Vagina (tissue), 2 donors: ENCODE results near the gene FGFR3. TPM values are rescaled to one million over a fixed set of nuclear protein-coding genes. Genes with fewer than 3 reads are reported as not detected.
A peak's percentile ranks its signal among the peaks of the same experiment; 100 is the strongest.

ENCODE experiments used
- DNase-seq, 2 donors: peaks; one replicate each; pipeline ENCODE4 v3.0.0-alpha.2; 2017; ENCODE audit errors: extremely low spot score in 2 of 2
- H3K27ac ChIP-seq: fragments of 200-600 bp; sonication (generic); one replicate; pipeline ENCODE4 v1.5.1; 2019
- H3K27me3 ChIP-seq: fragments of 200-600 bp; sonication (generic); one replicate; pipeline ENCODE4 v1.5.1; 2019
- H3K36me3 ChIP-seq, 2 donors: fragments of 200-600 bp; sonication (generic); one replicate each; pipeline ENCODE4 v1.5.1; 2017 to 2019
- H3K4me1 ChIP-seq: fragments of 200-600 bp; sonication (generic); one replicate; pipeline ENCODE4 v1.5.1; 2019
- H3K4me3 ChIP-seq, 2 donors: fragments of 200-600 bp; sonication (generic); 1 replicate in 1 of 2; 2 replicates in 1 of 2; pipeline ENCODE4 v1.5.1; 2016 to 2019
- H3K9me3 ChIP-seq: fragments of 200-600 bp; sonication (generic); one replicate; pipeline ENCODE4 v1.5.1; 2019
- POLR2A ChIP-seq, 2 donors: fragments of 450-650 bp; IDR thresholded peaks; one replicate each; pipeline ENCODE4 v1.6.1; 2017; ENCODE audit warnings: antibody characterized with exemption in 2 of 2, mild to moderate bottlenecking in 2 of 2, moderate library complexity in 2 of 2
- POLR2AphosphoS5 ChIP-seq, 2 donors: sonication (generic); formaldehyde crosslinking; IDR thresholded peaks; one replicate each; pipeline ENCODE4 v1.9.0; 2017; ENCODE audit warnings: antibody characterized with exemption in 2 of 2, mild to moderate bottlenecking in 2 of 2, low read depth in 1 of 2; ENCODE audit not compliant: insufficient read depth in 1 of 2
- intact Hi-C: fragments of 100-400 bp; cut with DNase I; formaldehyde crosslinking; loops from one replicate; pipeline ENCODE4 v1.15.1; 2023
- total RNA-seq: library from RNA; depleted of rRNA; stranded (reverse); fragments of >200 nt; gene quantifications from one replicate; pipeline ENCODE4 v1.2.3, GENCODE V29; 2016
- TF ChIP-seq, protein P1 (sequence below), 3 experiments: fragments of 450-650 bp in 2 of 3; fragments of 200-600 bp in 1 of 3; sonication (generic) in 1 of 3; IDR thresholded peaks; one replicate each; pipeline ENCODE4 v1.5.1; 2017 to 2019; ENCODE audit warnings: antibody characterized with exemption in 3 of 3, mild to moderate bottlenecking in 2 of 3, moderate library complexity in 2 of 3

The FGFR3 gene
- total RNA-seq, 1 donor from 2014 or later = 96.5 TPM

DNA sequence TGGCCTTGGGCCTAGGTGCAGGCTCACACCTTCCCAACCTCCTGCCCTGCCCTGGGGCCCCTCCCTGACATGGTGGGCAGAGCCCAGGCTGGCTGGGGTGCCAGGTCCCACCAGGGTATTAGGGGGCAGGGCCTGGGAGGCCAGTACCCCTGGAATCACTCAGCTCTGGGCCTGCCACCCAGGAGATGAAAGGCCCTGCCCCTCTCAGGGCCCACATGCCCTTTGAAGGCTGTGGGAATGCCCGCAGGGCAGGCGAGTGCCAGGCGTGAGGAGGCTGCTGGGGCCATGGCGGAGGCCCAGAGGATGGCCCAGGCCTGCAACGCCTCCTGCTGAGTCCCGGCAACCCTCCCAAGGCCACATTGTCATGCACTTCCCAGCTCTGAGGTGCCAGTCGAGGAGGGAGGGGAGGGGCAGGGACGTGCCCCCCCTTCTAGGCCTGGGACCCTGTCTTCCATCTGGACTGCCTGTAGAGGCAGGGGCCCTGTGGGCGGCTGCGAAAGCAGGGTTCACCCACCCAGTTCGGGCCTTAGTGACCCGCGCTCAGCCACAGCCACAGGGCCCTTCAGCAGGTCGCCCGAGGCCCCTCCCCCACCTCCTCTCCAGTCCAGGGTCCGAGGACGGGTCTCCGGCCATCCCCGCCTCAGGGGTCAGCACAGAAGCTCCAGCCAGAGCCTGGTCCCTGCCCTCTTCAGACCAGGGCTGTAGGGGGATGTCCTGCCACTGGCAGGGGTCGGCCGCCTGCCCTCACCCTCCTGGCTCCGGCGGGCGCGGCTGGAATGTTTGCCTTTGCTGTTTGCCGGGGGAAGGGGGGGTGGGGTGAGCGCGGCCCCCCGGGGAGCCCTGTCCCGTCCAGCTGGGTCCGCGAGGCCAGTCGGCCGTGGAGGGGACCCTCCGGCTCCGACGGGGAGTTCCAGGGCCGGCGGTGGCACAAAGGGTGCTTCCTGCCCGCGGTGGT is 26.7 kb upstream of the FGFR3 start:
- DNase-seq = no peak
- intact Hi-C loops = loop anchor here (10.0 kb wide), 1 partner anchor 138 kb away; no protein-coding TSS in a partner anchor
- Histone ChIP-seq H3K36me3 (no peaks in the 10 kb centered on the region), H3K4me1 (peaks cover 59% of the 10 kb centered on the region), H3K9me3 (no peaks in the 10 kb centered on the region), H3K4me3 (peak overlapping the region; percentile 45 to 63), H3K27ac (peak overlapping the region; percentile 54), H3K27me3 (no peaks in the 10 kb centered on the region)
- TF ChIP-seq, protein P1, sequence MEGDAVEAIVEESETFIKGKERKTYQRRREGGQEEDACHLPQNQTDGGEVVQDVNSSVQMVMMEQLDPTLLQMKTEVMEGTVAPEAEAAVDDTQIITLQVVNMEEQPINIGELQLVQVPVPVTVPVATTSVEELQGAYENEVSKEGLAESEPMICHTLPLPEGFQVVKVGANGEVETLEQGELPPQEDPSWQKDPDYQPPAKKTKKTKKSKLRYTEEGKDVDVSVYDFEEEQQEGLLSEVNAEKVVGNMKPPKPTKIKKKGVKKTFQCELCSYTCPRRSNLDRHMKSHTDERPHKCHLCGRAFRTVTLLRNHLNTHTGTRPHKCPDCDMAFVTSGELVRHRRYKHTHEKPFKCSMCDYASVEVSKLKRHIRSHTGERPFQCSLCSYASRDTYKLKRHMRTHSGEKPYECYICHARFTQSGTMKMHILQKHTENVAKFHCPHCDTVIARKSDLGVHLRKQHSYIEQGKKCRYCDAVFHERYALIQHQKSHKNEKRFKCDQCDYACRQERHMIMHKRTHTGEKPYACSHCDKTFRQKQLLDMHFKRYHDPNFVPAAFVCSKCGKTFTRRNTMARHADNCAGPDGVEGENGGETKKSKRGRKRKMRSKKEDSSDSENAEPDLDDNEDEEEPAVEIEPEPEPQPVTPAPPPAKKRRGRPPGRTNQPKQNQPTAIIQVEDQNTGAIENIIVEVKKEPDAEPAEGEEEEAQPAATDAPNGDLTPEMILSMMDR (IDR thresholded peaks at IDR 0.05) = no peak
- TF ChIP-seq POLR2A (IDR thresholded peaks at IDR 0.05) = no peak
- TF ChIP-seq POLR2AphosphoS5 (IDR thresholded peaks at IDR 0.05; ENCODE audit: insufficient read depth in 1 of 2, low read depth in 1 of 2) = no peak

DNA sequence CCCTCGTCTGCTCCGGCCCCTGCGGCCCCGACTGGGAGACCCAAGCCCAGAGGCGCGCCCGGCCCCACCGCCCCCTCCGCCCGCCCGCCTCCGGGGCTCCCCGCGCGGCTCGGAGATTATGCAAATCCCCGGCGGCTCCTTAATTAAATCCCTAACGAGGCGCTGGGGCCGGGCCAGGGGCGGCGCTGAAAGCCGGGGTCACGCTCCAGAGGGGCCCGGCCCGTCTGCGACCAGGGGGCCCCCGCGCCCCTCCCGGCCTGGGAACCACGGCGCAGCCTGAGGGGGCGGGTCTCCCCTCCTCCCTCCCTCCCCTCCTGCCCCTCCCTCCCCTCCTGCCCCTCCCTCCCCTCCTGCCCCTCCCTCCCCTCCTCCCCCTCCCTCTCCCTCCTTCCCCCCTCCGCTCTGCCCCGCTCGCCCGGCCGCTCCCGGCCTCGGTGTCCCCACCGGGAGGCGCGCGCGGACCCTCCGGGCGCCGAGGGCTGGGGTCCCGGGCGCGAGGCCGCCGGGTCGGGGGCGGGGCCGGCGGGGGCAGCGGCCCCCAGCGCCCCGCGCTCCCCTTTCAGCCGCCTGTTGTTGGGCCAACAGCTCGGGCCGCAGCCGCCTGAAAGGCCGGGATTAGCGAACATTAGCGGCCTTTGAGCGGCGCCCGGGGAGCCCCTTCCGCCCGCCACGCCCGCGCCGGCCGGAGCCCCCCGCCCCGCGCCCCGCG is 25.9 kb upstream of the FGFR3 start:
- peak overlapping the region; percentile 54 for H3K27ac ChIP-seq
- no peaks in the 10 kb centered on the region for H3K36me3 ChIP-seq
- H3K9me3 ChIP-seq = no peaks in the 10 kb centered on the region
- peaks cover 67% of the 10 kb centered on the region for H3K4me1 ChIP-seq
- TF ChIP-seq, protein P1 (IDR thresholded peaks at IDR 0.05) = no peak
- no peak for TF ChIP-seq POLR2AphosphoS5 (IDR thresholded peaks at IDR 0.05; ENCODE audit: insufficient read depth in 1 of 2, low read depth in 1 of 2)
- no peak for TF ChIP-seq POLR2A (IDR thresholded peaks at IDR 0.05)
- H3K27me3 ChIP-seq = no peaks in the 10 kb centered on the region
- peak overlapping the region; percentile 45 to 63 for H3K4me3 ChIP-seq
- intact Hi-C loops = loop anchor here (10.0 kb wide), 1 partner anchor 138 kb away; no protein-coding TSS in a partner anchor
- no peak for DNase-seq

DNA sequence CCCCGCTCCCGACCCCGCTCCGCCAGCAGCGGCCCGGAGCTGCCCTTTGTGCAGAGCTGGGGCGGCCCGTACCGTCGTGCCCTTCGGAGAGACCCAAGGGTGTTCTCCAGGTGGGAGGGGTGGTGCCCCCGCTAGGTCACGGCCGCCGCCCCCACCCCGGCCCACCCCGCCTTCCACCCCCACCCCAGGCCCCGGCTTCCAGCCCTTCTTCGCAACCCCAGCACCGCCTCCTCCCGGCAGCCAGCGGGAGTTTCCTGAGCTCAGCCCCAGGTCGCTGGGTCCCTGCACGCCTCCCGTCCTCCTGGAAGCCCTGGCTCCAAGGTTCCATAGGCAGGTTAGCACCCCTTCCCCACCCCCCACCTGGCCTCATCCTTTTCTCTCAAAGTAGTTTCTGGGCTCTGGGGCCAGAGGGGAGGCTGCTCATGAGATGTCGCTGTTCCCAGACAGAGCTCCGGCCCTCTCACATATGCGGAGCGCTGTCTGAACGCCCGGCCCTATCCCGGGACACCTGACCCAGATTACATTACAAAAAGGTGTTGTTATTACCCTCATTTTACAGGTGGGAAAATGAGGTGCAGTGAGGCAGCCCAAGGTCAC is 25.2 kb upstream of the FGFR3 start:
- no peaks in the 10 kb centered on the region for H3K9me3 ChIP-seq
- peaks cover 69% of the 10 kb centered on the region for H3K4me1 ChIP-seq
- no peaks in the 10 kb centered on the region for H3K36me3 ChIP-seq
- intact Hi-C loops = loop anchor here (10.0 kb wide), 1 partner anchor 137 kb away; no protein-coding TSS in a partner anchor
- no peak for DNase-seq
- TF ChIP-seq POLR2AphosphoS5 (IDR thresholded peaks at IDR 0.05; ENCODE audit: insufficient read depth in 1 of 2, low read depth in 1 of 2) (no peak), POLR2A (IDR thresholded peaks at IDR 0.05) (no peak)
- TF ChIP-seq, protein P1 (IDR thresholded peaks at IDR 0.05) = no peak
- H3K27ac ChIP-seq = no peak overlapping the region
- H3K4me3 ChIP-seq = peak overlapping the region; percentile 45 to 63
- no peaks in the 10 kb centered on the region for H3K27me3 ChIP-seq

DNA sequence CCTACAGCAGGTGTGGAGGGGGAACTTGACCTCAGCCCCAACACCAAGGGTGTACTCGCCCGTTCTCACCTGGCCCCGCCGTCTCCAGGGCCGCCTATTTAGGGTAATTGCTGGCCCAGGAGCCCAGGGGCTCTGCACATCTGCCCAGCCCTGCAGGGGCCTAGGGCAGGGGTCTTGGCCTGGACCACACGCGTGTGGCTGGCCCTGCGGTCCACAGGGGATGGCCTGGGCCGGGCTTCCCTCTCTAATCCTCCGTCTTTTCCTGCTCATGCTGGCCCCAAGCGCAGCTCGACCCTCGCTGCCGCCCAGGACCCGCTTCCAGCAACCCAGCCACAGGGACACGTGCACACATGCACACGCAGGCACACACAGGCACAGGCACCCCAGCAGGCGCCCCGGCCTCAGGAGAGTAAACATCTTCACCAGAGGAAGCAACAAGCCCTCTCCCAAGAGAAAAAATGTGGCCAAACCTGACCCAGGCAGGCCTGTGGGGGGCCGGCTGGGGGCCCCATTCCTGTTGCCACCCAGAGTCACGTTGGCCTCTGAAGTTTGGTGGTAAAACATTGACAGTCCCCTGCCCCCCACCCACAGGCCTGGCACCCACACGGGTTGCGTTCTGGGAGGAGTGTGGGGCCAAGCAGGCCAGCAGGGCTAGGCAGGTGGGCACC is 24.6 kb upstream of the FGFR3 start:
- no peak overlapping the region for H3K4me3 ChIP-seq
- no peak for DNase-seq
- no peak for TF ChIP-seq POLR2AphosphoS5 (IDR thresholded peaks at IDR 0.05; ENCODE audit: insufficient read depth in 1 of 2, low read depth in 1 of 2)
- TF ChIP-seq, protein P1 (IDR thresholded peaks at IDR 0.05) = no peak
- no peaks in the 10 kb centered on the region for H3K27me3 ChIP-seq
- peaks cover 64% of the 10 kb centered on the region for H3K4me1 ChIP-seq
- intact Hi-C loops = loop anchor here (10.0 kb wide), 1 partner anchor 136 kb away; no protein-coding TSS in a partner anchor
- H3K36me3 ChIP-seq = no peaks in the 10 kb centered on the region
- H3K9me3 ChIP-seq = no peaks in the 10 kb centered on the region
- peak overlapping the region; percentile 65 for H3K27ac ChIP-seq
